Upper lobe of left lung (tissue), 6 donors: Measurements from ENCODE around the gene RIN1. TPM values are rescaled to one million over a fixed set of nuclear protein-coding genes. Genes with fewer than 3 reads are reported as not detected.
A peak's percentile ranks its signal among the peaks of the same experiment; 100 is the strongest.
"Not testable (repeated sequence)": the region's sequence is repeated elsewhere in the genome, so short reads cannot be mapped to it uniquely, and the experiment has no call there.

Experiments
- ATAC-seq, 2 donors: fragments of 200-7000 bp; cut with Tn5 transposase; one replicate each; pipeline ENCODE4 v1.9.1; 2022; ENCODE audit warnings: mild to moderate bottlenecking in 2 of 2, moderate library complexity in 2 of 2; ENCODE audit not compliant: low FRiP score in 2 of 2
- DNase-seq, 2 donors: peaks; one replicate each; pipeline ENCODE4 v3.0.0-alpha.2; 2019 to 2020
- H3K27ac ChIP-seq, 4 donors: fragments of 200-600 bp; sonication (generic); one replicate each; pipeline ENCODE4 v1.5.1; 2016 to 2019
- H3K27me3 ChIP-seq, 4 donors: fragments of 200-600 bp; sonication (generic); one replicate each; pipeline ENCODE4 v1.5.1; 2017 to 2019
- H3K36me3 ChIP-seq, 4 donors: fragments of 200-600 bp; sonication (generic); one replicate each; pipeline ENCODE4 v1.5.1; 2016 to 2019
- H3K4me1 ChIP-seq, 4 donors: fragments of 200-600 bp; sonication (generic); one replicate each; pipeline ENCODE4 v1.5.1; 2018 to 2019
- H3K4me3 ChIP-seq, 4 donors: fragments of 200-600 bp; sonication (generic); one replicate each; pipeline ENCODE4 v1.5.1; 2017 to 2019; ENCODE audit warnings: mild to moderate bottlenecking in 2 of 4, moderate library complexity in 1 of 4
- H3K9me3 ChIP-seq, 4 donors: fragments of 200-600 bp; sonication (generic); one replicate each; pipeline ENCODE4 v1.5.1; 2018 to 2019
- CTCF ChIP-seq, 6 experiments: fragments of 450-650 bp in 4 of 6; fragments of 200-600 bp in 2 of 6; sonication (generic) in 2 of 6; IDR thresholded peaks; one replicate each; pipeline ENCODE4 v1.5.1; 2016 to 2019; ENCODE audit warnings: antibody characterized with exemption in 6 of 6
- EP300 ChIP-seq, 4 donors: sonication (generic); formaldehyde crosslinking; IDR thresholded peaks; one replicate each; pipeline ENCODE4 v1.5.1; 2017; ENCODE audit warnings: antibody characterized with exemption in 4 of 4, control low read depth in 2 of 4
- POLR2A ChIP-seq, 4 donors: fragments of 450-650 bp; IDR thresholded peaks; one replicate each; pipeline ENCODE4 v1.5.1; 2016 to 2017; ENCODE audit warnings: antibody characterized with exemption in 4 of 4, mild to moderate bottlenecking in 2 of 4
- POLR2AphosphoS5 ChIP-seq, 2 donors: sonication (generic); formaldehyde crosslinking; IDR thresholded peaks; one replicate each; pipeline ENCODE4 v1.5.1; 2017; ENCODE audit warnings: antibody characterized with exemption in 2 of 2
- WGBS, 2 donors: methylation state at CpG; one replicate each; pipeline ENCODE4 v1.1.5; 2017 to 2018; 5-methylcytosine and 5-hydroxymethylcytosine counted together
- total RNA-seq, 6 donors: library from RNA; depleted of rRNA in 4 of 6; stranded (reverse); fragments of >200 nt in 4 of 6; gene quantifications; one replicate each; pipeline versions ENCODE4 v1.1.0 to v1.2.1, GENCODE V29; 2016 to 2021
- donor health status: DM: no; HTN: no; CAD: no; lungs with moderate emphysema.
- donor health status: DM: no; HTN: yes; CAD: no; lungs with severe emphysema.

Gene RIN1
- total RNA-seq, 6 donors from 2014 or later = 5.2 to 19.0 (median 8.9) TPM

- Histone ChIP-seq H3K27ac (peak overlapping the region in 1 of 4 donors; percentile 67), H3K9me3 (no peaks in the 10 kb centered on the region), H3K36me3 (no peaks in the 10 kb centered on the region), H3K4me1 (peaks cover 25 to 32% (median 27%) of the 10 kb centered on the region in 4 donors), H3K27me3 (no peaks in the 10 kb centered on the region), H3K4me3 (no peak overlapping the region)
- DNase-seq (no peak), ATAC-seq (no peak)
- 71 to 91% methylated on average over 4 to 8 of the region's 8 CpGs for WGBS, 2 donors
- TF ChIP-seq EP300 (IDR thresholded peaks at IDR 0.05) (no peak), POLR2A (IDR thresholded peaks at IDR 0.05) (no peak), POLR2AphosphoS5 (IDR thresholded peaks at IDR 0.05) (no peak), CTCF (IDR thresholded peaks at IDR 0.05) (no peak)
Observed at GRCh38 chr11:66325263-66325671, 11.0 kb downstream of the RIN1 start.

GRCh38 chr11:66324664-66325063, 11.6 kb downstream of the RIN1 start:
- Histone ChIP-seq H3K27ac (peak overlapping the region in 1 of 4 donors; percentile 30), H3K4me1 (peaks cover 25 to 32% (median 27%) of the 10 kb centered on the region in 4 donors), H3K4me3 (no peak overlapping the region), H3K9me3 (no peaks in the 10 kb centered on the region), H3K27me3 (no peaks in the 10 kb centered on the region), H3K36me3 (no peaks in the 10 kb centered on the region)
- DNase-seq = peak in 1 of 2 donors; percentile 77
- TF ChIP-seq CTCF (IDR thresholded peaks at IDR 0.05) (no peak), POLR2A (IDR thresholded peaks at IDR 0.05) (no peak), EP300 (IDR thresholded peaks at IDR 0.05) (no peak), POLR2AphosphoS5 (IDR thresholded peaks at IDR 0.05) (no peak)
- ATAC-seq = no peak
- 54 to 81% methylated on average over 6 to 10 of the region's 10 CpGs for WGBS, 2 donors

- Histone ChIP-seq H3K27ac (no peak overlapping the region), H3K4me3 (no peak overlapping the region), H3K36me3 (no peaks in the 10 kb centered on the region), H3K9me3 (no peaks in the 10 kb centered on the region), H3K4me1 (peaks cover 18 to 27% (median 26%) of the 10 kb centered on the region in 4 donors), H3K27me3 (no peaks in the 10 kb centered on the region)
- ATAC-seq (no peak), DNase-seq (no peak)
- WGBS, 2 donors = 88 to 94% methylated on average over 1 of the region's 1 CpG
- TF ChIP-seq EP300 (IDR thresholded peaks at IDR 0.05) = no peak
- no peak for TF ChIP-seq POLR2AphosphoS5 (IDR thresholded peaks at IDR 0.05)
- no peak for TF ChIP-seq POLR2A (IDR thresholded peaks at IDR 0.05)
- no peak for TF ChIP-seq CTCF (IDR thresholded peaks at IDR 0.05)
Observed at GRCh38 chr11:66323684-66324083, 12.6 kb downstream of the RIN1 start.

GRCh38 chr11:66322732-66323427, 13.4 kb downstream of the RIN1 start:
- H3K4me3 ChIP-seq = no peak overlapping the region
- no peaks in the 10 kb centered on the region for H3K9me3 ChIP-seq
- ATAC-seq (peak; percentile 48 to 84), DNase-seq (peak in 1 of 2 donors; percentile 78)
- H3K27ac ChIP-seq = no peak overlapping the region
- 86 to 88% methylated on average over 11 of the region's 11 CpGs for WGBS, 2 donors
- no peaks in the 10 kb centered on the region for H3K36me3 ChIP-seq
- no peaks in the 10 kb centered on the region for H3K27me3 ChIP-seq
- peaks cover 18 to 27% (median 26%) of the 10 kb centered on the region in 4 donors for H3K4me1 ChIP-seq
- no peak for TF ChIP-seq EP300 (IDR thresholded peaks at IDR 0.05)
- no peak for TF ChIP-seq POLR2A (IDR thresholded peaks at IDR 0.05)
- TF ChIP-seq POLR2AphosphoS5 (IDR thresholded peaks at IDR 0.05) = no peak
- no peak for TF ChIP-seq CTCF (IDR thresholded peaks at IDR 0.05)

GRCh38 chr11:66321606-66322005, 14.6 kb downstream of the RIN1 start:
- no peak overlapping the region for H3K27ac ChIP-seq
- ATAC-seq = no peak

GRCh38 chr11:66320748-66321147, 15.5 kb downstream of the RIN1 start:
- H3K27ac ChIP-seq, H3K9me3 ChIP-seq, H3K4me3 ChIP-seq, H3K36me3 ChIP-seq, ATAC-seq, H3K27me3 ChIP-seq, DNase-seq: not testable (repeated sequence)
- peaks cover 26 to 30% (median 27%) of the 10 kb centered on the region in 4 donors for H3K4me1 ChIP-seq
- WGBS, 2 donors = 83 to 93% methylated on average over 6 of the region's 6 CpGs

More at GRCh38 chr11:66321606-66322005, 14.6 kb downstream of the RIN1 start:
- TF ChIP-seq POLR2A (IDR thresholded peaks at IDR 0.05) (no peak), POLR2AphosphoS5 (IDR thresholded peaks at IDR 0.05) (no peak), CTCF (IDR thresholded peaks at IDR 0.05) (no peak), EP300 (IDR thresholded peaks at IDR 0.05) (no peak)
- H3K36me3 ChIP-seq = no peaks in the 10 kb centered on the region
- no peaks in the 10 kb centered on the region for H3K9me3 ChIP-seq
- H3K27me3 ChIP-seq = no peaks in the 10 kb centered on the region
- WGBS, 2 donors = 88 to 90% methylated on average over 4 of the region's 4 CpGs
- H3K4me1 ChIP-seq = peaks cover 24 to 29% (median 28%) of the 10 kb centered on the region in 4 donors
- H3K4me3 ChIP-seq = no peak overlapping the region
- no peak for DNase-seq

GRCh38 chr11:66320289-66320688, 15.9 kb downstream of the RIN1 start:
- 94 to 98% methylated on average over 2 of the region's 2 CpGs for WGBS, 2 donors
- not testable (repeated sequence) for H3K9me3 ChIP-seq

More at GRCh38 chr11:66320289-66320688, 15.9 kb downstream of the RIN1 start:
- not testable (repeated sequence) for H3K4me3 ChIP-seq, H3K27ac ChIP-seq, DNase-seq, H3K36me3 ChIP-seq, H3K27me3 ChIP-seq, ATAC-seq
- H3K4me1 ChIP-seq = peaks cover 26 to 30% (median 27%) of the 10 kb centered on the region in 4 donors
